NCI-H146 treated with DMSO at 0.1 percent for 48 hours (cell line): ENCODE data around the gene SAPCD1.
"Not testable (repeated sequence)": the region's sequence is repeated elsewhere in the genome, so short reads cannot be mapped to it uniquely, and the experiment has no call there.

Experiments used
- DNase-seq: peaks from one replicate; lab custom pipeline; 2025; ENCODE audit not compliant: unreplicated experiment; lab: John Stamatoyannopoulos, UW

SAPCD1 gene

DNA sequence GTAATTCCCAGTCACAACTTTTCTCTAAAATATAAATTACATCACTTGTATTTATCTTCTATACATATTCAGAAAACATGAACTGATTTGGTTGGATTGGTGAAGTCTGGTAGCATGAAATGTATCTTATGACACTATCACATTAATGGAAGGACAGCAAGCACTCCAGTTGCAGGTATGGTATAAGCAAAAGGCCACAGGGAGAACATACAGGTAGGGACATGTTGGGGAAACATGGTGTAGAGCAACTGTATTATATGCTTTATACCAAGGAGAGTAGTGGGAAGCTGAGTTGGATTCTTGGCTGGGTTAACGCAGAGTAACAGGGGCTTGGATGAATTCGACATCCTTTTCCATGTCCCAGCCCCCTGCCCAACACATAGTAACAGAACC lies 34.5 kb downstream of the SAPCD1 start:
- no peak for DNase-seq

DNA sequence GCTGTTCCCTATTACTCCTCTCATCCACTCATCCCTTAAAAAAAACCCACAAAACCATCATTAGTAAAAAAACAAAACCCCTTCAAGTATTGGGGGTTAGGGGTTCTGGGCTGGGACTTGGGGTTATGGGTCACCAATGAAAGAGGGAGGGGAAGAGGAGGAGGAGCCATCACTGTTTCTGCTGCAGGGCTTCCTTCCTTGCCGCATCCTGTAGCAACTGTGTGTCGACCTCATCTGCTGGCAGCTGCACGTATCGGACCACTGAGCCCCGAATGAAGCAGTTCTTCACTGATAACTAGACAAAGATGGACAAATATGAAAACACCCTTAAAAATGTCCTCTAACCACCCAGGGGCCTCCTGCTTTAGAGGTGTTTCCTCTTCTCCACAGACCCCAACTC lies 35.1 kb downstream of the SAPCD1 start:
- DNase-seq, result no peak

DNA sequence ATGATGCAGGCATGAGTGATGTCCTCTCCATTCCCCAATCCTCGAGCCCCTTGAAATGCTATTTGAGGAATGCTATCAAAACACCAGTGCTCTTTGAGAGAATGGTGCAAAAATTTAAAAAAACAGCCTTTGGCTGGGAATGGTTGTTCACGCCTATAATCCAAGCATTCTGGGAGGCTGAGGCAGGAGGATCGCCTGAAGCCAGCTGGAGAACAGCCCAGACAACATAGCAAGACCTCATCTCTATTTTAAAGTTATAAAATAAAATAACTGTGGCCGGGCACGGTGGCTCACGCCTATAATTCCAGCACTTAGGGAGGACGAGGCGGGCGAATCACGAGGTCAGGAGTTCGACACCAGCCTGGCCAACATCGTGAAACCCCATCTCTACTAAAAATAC lies 37.3 kb downstream of the SAPCD1 start:
- no peak for DNase-seq

- not testable (repeated sequence) for DNase-seq
These were observed 38.8 kb downstream of the SAPCD1 start for GRCh38 chr6:31801031-31801927.

GRCh38 chr6:31805939-31806469 lies 43.5 kb downstream of the SAPCD1 start:
- no peak for DNase-seq

DNA sequence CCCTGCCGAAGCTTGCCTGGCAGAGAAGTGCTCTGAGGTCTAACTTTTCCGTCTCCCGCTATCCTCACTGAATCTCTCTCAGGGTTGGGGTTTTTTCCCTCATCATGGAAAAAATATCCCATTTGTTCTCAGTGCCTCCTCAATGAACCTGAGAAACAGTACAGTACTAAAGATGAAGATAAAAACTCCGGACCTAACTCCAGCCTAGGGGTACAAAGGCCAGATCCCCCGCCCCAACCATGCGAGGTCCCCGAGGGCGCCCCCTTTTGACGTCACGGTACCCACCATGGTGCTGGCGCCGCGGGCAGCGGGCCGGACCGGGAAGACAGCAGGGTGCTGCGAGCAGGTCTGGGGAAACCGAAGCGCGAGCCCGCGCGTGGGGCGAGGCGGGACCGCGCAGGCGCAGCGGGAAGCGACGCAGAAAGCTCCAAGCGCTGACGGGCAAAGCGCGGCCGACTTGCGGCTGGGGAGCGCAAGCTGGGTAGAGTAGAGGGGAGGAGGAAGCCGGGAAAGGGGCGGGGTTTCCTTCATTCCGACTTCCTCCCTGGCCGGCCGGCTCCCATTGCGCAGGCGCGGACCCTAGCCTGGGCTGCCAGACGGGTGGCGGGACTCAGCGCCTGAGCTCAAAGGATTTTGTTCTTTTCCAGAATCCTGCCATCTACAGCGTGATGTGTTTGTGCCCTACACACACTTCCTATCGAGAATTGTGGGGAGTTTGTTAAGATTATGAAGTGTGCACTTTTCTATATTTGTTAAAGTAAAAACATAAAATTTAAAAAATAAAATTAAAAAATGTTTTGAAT lies 44.2 kb downstream of the SAPCD1 start, which contains the start of gene LSM2:
TSS of gene LSM2 (minus strand) at position 497 of the 803 bp plus-strand sequence. CDS start at position 288, 209 bp downstream.
- DNase-seq, result peak; percentile 92

DNA sequence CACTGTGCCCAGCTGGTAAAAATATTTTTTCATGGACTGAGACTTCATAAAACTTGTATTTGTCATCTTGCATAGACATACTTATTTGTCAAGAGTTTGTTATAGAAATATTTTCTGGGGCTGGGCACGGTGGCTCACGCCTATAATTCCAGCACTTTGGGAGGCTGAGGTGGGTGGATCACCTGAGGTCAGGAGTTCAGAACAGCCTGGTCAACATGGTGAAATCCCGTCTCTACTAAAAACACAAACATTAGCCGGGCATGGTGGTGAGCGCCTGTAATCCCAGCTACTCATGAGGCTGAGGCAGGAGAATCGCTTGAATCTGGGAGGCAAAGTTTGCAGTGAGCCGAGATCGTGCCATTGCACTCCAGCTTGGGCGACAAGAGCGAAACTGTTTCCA lies 46.1 kb downstream of the SAPCD1 start:
- not testable (repeated sequence) for DNase-seq

DNA sequence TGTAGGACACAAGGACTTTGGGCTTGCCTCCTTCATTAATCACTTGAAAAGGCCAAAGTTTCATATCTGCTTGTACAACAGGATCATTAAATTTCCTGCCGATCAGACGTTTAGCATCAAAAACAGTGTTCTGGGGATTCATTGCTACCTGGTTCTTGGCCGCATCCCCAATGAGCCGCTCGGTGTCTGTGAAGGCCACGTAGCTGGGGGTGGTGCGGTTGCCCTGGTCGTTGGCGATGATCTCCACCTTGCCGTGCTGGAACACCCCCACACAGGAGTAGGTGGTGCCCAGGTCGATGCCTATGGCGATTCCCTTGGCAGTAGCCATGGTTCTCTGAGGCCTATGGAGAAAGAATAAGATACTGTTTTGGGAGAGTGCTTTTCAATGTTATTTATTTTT lies 49.2 kb downstream of the SAPCD1 start:
- no peak for DNase-seq

DNA sequence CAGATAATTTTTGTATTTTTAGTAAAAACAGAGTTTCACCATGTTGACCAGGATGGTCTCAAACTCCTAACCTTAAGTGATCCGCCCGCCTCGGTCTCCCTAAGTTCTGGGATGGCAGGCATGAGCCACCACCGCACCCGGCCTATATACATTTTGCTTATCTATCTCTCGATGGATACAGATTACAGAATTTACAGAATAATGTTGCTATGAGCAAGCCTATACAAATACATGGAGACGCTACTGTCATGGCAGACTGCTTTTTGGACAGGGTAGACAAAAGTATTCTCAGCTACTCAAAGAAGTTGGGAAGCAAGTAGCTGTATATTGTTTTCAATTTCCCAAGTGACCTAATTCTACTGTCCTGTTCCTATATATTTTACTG lies 51.0 kb downstream of the SAPCD1 start:
- DNase-seq, result no peak
